PC-9 (cell line): Measurements from ENCODE around the gene PIK3R5. TPM values are rescaled to one million over a fixed set of nuclear protein-coding genes. Genes with fewer than 3 reads are reported as not detected.

Experiments used
- BruUV-seq: library from RNA; stranded (reverse); fragments of 400-500 nt; replicated peaks from 2 replicates; lab custom pipeline; 2021; lab: Mats Ljungman, UMichigan
- CTCF ChIA-PET: fragments of 300-600 bp; sonication (Branson Sonifier 250); formaldehyde crosslinking; loops from one replicate; lab custom pipeline; 2022; ENCODE audit warnings: antibody characterized with exemption; lab: Charles Lee
- POLR2A ChIA-PET: fragments of 300-600 bp; sonication (Branson Sonifier 250); formaldehyde crosslinking; loops from one replicate; lab custom pipeline; 2022; ENCODE audit warnings: antibody characterized with exemption; ENCODE audit not compliant: unreplicated experiment; lab: Charles Lee
- DNase-seq, 2 experiments: peaks; one replicate each; pipeline versions ENCODE4 v3.0.0 to v3.0.0-alpha.2; 2015 to 2022; ENCODE audit warnings: mixed read lengths in 1 of 2
- H2AFZ ChIP-seq: fragments of 200-600 bp; sonication (generic); 2 replicates; pipeline ENCODE4 v1.8.1; 2017; ENCODE audit warnings: antibody characterized with exemption
- H3F3A ChIP-seq: fragments of 200-600 bp; sonication (generic); 2 replicates; pipeline ENCODE4 v1.8.1; 2017; ENCODE audit warnings: antibody characterized with exemption, mild to moderate bottlenecking, low read depth; ENCODE audit not compliant: insufficient read depth
- H3K27ac ChIP-seq: fragments of 200-600 bp; sonication (generic); 2 replicates; pipeline ENCODE4 v1.6.1; 2016; ENCODE audit warnings: mixed run types
- H3K27me3 ChIP-seq: fragments of 200-600 bp; sonication (generic); 2 replicates; pipeline ENCODE4 v1.6.1; 2016; ENCODE audit warnings: low read depth, mixed run types; ENCODE audit not compliant: insufficient read depth
- H3K36me3 ChIP-seq: fragments of 200-600 bp; sonication (generic); 2 replicates; pipeline ENCODE4 v1.6.1; 2016; ENCODE audit warnings: low read depth, mixed run types
- H3K4me1 ChIP-seq: fragments of 200-600 bp; sonication (generic); replicated peaks from 2 replicates; pipeline ENCODE4 v1.6.1; 2016; ENCODE audit warnings: mixed run types; ENCODE audit not compliant: insufficient read depth
- H3K4me2 ChIP-seq: fragments of 200-600 bp; sonication (generic); 2 replicates; pipeline ENCODE4 v1.6.1; 2017; ENCODE audit warnings: mixed run types
- H3K4me3 ChIP-seq: fragments of 200-600 bp; sonication (generic); 2 replicates; pipeline ENCODE4 v1.6.1; 2016; ENCODE audit warnings: mixed run types
- H3K79me2 ChIP-seq: fragments of 200-600 bp; sonication (generic); 2 replicates; pipeline ENCODE4 v1.6.1; 2017; ENCODE audit warnings: low read depth, mixed run types
- H3K9me2 ChIP-seq: fragments of 200-600 bp; sonication (generic); 2 replicates; pipeline ENCODE4 v1.8.1; 2017; ENCODE audit warnings: mild to moderate bottlenecking; ENCODE audit not compliant: insufficient read depth
- H3K9me3 ChIP-seq: fragments of 200-600 bp; sonication (generic); 2 replicates; pipeline ENCODE4 v1.8.1; 2016; ENCODE audit warnings: low read depth; ENCODE audit not compliant: insufficient read depth
- H4K20me1 ChIP-seq: fragments of 200-600 bp; sonication (generic); 2 replicates; pipeline ENCODE4 v1.8.1; 2017; ENCODE audit not compliant: insufficient read depth
- CTCF ChIP-seq: fragments of 200-600 bp; sonication (generic); conservative IDR thresholded peaks from 2 replicates; pipeline ENCODE4 v1.6.1; 2017; ENCODE audit warnings: mixed run types, antibody characterized with exemption, mild to moderate bottlenecking, moderate library complexity
- EZH2 ChIP-seq: fragments of 200-600 bp; sonication (generic); IDR thresholded peaks from 2 replicates; pipeline ENCODE4 v1.8.0; 2017; ENCODE audit warnings: antibody characterized with exemption, low read depth
- intact Hi-C: fragments of 100-400 bp; cut with micrococcal nuclease; formaldehyde crosslinking; loops from one replicate; pipeline ENCODE4 v1.10.0; 2022; ENCODE audit not compliant: unreplicated experiment
- total RNA-seq: library from RNA; stranded (reverse); gene quantifications from 2 replicates; pipeline ENCODE4 v1.2.3, GENCODE V29; 2021

The PIK3R5 gene
- total RNA-seq, 1 experiment from 2014 or later = not detected

GRCh38 chr17:8865385-8865784 lies 100.1 kb downstream of the PIK3R5 start:
- ChIA-PET CTCF (no interaction called here), POLR2A (no interaction called here)
- Histone ChIP-seq H3K4me3 (no peak overlapping the region), H3K36me3 (no peaks in the 10 kb centered on the region), H2AFZ (no peak overlapping the region), H4K20me1 (no peaks in the 10 kb centered on the region), H3K27ac (no peak overlapping the region), H3K9me2 (no peaks in the 10 kb centered on the region), H3K9me3 (no peaks in the 10 kb centered on the region), H3K4me2 (no peak overlapping the region), H3K27me3 (peaks cover 74% of the 10 kb centered on the region), H3K79me2 (no peaks in the 10 kb centered on the region), H3F3A (no peaks in the 10 kb centered on the region), H3K4me1 (no peaks in the 10 kb centered on the region)
- no peak for TF ChIP-seq CTCF
- no peak for TF ChIP-seq EZH2
- DNase-seq = no peak
- no TSS peak for BruUV-seq
- intact Hi-C loops = no loop called here

- no peaks in the 10 kb centered on the region for H3F3A ChIP-seq
- no peaks in the 10 kb centered on the region for H3K9me3 ChIP-seq
- no peaks in the 10 kb centered on the region for H3K79me2 ChIP-seq
- BruUV-seq = no TSS peak
- H4K20me1 ChIP-seq = no peaks in the 10 kb centered on the region
- no peak for DNase-seq
- H3K36me3 ChIP-seq = no peaks in the 10 kb centered on the region
- H2AFZ ChIP-seq = no peak overlapping the region
- no peak overlapping the region for H3K4me3 ChIP-seq
- intact Hi-C loops = no loop called here
- ChIA-PET POLR2A (interaction anchor here (0.6 kb wide), 1 partner anchor 59 kb away, joined by 3 read pairs; no protein-coding TSS in a partner anchor), CTCF (no interaction called here)
- no peaks in the 10 kb centered on the region for H3K4me1 ChIP-seq
- H3K27ac ChIP-seq = no peak overlapping the region
- H3K9me2 ChIP-seq = no peaks in the 10 kb centered on the region
- no peak overlapping the region for H3K4me2 ChIP-seq
- peaks cover 55% of the 10 kb centered on the region for H3K27me3 ChIP-seq
- TF ChIP-seq CTCF (no peak), EZH2 (no peak)
Observed at GRCh38 chr17:8862213-8863056, 103.1 kb downstream of the PIK3R5 start.

- CTCF ChIA-PET = no interaction called here
- intact Hi-C loops = no loop called here
- Histone ChIP-seq H3F3A (no peaks in the 10 kb centered on the region), H3K27ac (no peak overlapping the region), H3K36me3 (no peaks in the 10 kb centered on the region), H3K4me1 (no peaks in the 10 kb centered on the region), H2AFZ (no peak overlapping the region), H3K9me3 (no peaks in the 10 kb centered on the region), H3K4me2 (no peak overlapping the region), H3K9me2 (no peaks in the 10 kb centered on the region), H4K20me1 (no peaks in the 10 kb centered on the region), H3K79me2 (no peaks in the 10 kb centered on the region), H3K27me3 (peaks cover 55% of the 10 kb centered on the region), H3K4me3 (no peak overlapping the region)
- TF ChIP-seq EZH2 (no peak), CTCF (no peak)
- no TSS peak for BruUV-seq
- no peak for DNase-seq
- POLR2A ChIA-PET = interaction anchor here (0.6 kb wide), 1 partner anchor 58 kb away, joined by 3 read pairs; no protein-coding TSS in a partner anchor
Observed at GRCh38 chr17:8861495-8862181, 103.9 kb downstream of the PIK3R5 start.
